MV-4-11 (cell line): ENCODE data around the gene ABCB10.

Experiments
- DNase-seq: peaks from one replicate; lab custom pipeline; 2025; lab: John Stamatoyannopoulos, UW

The ABCB10 gene

GRCh38 chr1:229474509-229474908, 84.0 kb downstream of the ABCB10 start:
- DNase-seq, result no peak

- no peak for DNase-seq
Measured at GRCh38 chr1:229471175-229471574, 87.3 kb downstream of the ABCB10 start.

- no peak for DNase-seq
Measured at GRCh38 chr1:229470406-229471043, 88.0 kb downstream of the ABCB10 start.

- DNase-seq, result no peak
Measured at GRCh38 chr1:229466887-229467286, 91.6 kb downstream of the ABCB10 start.
